Measurements from ENCODE around the gene GOLPH3.

GOLPH3 gene

DNA sequence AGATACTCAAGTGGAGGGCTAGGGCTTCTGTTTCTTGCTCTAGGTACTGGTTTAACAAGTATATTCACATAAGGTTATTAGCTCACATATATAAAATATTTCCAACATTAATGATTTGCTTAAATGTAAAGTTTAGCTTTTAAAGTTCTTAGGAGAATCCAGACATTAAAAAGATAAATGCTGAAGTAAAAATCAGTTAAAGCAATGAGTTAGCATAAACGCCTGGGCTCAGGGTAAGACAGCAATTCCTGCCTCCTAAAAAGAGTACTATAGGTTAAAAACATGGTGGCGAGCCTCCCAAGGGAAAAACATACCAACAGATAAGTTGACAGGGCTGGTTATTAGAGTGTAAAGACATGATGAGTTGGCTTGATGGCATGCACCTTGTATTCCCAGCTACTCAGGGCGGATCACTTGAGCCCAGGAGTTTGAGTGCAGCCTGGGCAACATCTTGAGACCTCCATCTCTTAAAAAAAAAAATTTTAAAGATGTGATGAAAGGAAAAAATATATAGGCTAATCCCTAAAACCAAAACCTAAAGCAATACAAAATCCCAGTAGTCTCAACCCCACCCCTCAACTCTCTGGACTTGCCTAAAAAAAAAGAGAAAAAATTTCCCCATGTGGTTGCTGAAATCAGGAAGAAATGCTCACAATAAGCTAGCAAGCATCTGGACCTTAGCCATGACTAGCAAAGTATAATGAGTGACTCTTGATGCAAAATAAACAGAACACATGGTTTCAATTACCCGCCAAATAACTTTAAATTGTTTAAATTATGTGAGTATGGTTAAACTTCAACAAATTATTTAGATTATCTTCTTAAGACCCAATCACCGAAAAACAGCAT lies 3.6 kb downstream of the GOLPH3 start:
- DNase-seq: no peak

DNA sequence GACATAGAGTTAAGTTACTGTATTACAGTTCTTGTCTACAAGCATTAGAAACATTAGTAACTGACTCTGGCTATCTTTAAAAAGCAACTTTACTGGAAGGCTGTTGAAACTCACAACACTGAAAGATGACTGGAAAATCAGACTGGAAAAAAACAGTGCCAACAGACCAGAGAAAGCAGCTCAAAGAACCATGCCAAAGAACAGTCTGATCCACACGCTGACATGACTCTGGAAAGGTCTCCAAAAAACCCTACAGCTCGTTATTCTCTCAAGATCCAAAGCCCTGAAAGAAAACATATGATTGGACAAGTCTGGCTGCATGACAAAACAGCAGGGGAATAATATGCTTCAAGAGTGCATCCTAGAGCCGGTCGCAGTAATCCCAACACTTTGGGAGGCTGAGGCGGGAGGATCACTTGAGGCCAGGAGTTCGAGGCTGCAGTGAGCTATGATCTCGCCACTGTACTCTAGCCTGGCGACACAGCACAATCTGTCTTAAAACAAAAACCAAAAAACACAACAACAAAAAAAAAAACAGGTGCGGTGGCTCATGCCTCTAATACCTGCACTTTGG lies 5.6 kb downstream of the GOLPH3 start:
- no peak for DNase-seq

DNA sequence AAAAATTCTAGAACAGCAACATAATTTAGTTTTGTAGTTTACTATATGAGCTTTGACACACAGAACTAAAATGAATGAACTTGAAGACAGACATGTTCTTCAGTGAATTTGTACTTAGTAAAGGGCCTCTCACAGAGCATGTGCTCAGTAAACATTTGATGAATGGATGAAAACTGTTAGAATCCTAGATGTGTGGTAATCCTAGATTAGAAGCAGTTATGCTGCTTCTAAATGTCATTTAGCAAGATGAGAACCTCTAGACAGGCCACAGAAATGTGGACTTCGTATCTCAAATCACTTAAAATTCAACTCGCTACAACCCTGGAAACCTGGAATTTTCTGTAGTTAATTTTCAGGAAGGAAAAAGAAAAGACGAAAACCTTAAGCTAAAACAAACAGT lies 8.5 kb downstream of the GOLPH3 start:
- DNase-seq: peak; percentile 17

DNA sequence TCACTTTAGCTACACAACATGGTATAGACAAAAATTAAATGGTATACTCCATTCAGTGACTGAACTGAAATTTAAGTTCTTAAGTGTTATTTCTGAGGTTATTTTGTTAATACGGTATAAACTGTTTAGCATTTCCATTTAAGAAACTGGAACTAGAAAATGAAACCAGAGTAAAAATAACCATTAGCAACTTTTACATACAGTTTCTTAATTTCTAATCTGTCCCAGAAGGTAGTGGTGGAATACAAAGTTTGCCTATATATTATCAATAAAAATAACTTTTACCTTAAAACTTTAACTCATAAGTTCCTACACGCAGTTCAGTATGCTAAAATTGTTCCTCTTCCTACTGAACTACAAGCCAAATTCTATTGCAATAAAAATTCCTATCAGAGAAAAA lies 10.3 kb downstream of the GOLPH3 start:
- no peak for DNase-seq

DNA sequence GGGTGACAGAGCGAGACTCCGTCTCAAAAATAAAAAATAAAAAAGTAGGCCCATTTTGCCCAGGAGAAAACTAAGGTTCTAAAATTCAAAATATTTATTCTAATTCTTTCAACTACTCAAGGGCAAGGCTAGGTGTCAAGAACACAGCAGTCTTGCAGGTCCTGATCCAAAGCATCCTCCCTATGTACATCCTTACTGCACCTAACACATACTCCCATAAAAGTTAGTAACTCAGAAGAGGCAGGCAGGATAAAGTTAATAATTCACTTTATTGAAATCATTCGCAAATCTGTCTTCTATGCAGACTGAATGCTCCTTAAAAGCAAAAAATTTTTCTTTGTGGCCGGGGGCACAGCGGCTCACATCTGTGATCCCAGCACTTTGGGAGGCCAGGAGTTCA lies 11.1 kb downstream of the GOLPH3 start:
- DNase-seq: no peak

DNA sequence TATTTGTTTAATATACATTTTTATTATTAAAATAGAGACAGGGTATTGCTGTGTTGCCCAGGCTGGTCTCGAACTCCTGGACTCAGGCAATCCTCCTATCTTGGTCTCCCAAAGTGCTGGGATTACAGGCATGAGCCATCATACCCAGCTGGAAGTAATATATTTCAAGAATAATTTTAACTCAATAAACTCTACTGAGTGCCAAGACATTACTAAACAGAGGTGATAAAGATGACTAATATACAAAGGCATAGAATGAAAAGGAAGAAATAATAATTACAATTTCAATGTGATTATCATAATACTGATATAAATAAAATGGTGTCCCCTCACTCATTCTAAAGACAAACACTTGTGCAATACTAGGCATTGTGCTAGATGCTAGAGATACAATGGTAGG lies 13.9 kb downstream of the GOLPH3 start:
- no peak for DNase-seq

DNA sequence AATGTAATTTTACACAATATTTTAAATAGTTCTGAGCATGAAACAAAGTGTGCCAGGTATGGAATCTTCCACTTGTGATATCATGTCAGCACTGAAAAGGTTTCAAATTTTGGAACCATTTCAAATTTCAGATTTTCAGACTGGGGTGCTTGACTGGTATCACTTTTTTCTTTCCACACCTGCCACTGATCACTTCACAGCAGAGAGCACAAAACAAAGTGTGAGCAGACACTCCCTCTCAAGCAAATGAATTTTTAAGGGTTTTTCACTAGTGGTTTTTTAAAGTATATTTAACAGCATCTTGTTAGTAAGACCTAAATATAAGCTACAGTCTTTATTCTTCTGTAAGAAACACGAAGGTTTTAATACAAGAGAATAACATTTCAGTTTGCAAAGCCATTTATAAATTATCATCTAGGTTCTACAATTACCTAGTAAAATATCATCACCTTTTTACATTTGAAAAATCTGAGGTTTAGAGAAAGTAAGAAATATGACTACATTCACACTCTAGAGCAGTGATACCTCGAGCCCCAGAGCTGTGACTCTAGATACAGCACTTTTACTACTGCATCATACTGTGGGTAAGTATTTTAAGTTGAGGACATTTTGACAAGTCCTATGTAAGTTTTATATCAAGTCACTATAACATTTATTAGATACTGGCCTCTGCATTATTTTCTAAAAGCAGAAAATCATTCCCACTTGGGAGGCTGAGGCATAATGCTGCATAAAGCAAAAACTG lies 14.6 kb downstream of the GOLPH3 start:
- DNase-seq: no peak

DNA sequence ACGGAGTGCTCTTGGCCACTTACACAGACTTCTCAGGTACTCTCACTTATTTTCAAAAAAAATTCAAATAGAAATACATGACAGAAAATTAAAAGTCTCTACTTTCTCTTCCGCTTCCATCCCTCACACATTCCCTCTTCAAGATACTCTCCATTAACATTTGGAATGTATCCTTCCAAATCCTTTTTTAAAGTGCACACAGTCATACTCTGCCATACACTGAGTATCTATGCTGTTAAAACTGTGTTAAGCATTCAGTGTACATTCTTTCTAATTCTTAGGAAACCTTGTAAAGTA lies 15.5 kb downstream of the GOLPH3 start:
- DNase-seq: no peak

DNA sequence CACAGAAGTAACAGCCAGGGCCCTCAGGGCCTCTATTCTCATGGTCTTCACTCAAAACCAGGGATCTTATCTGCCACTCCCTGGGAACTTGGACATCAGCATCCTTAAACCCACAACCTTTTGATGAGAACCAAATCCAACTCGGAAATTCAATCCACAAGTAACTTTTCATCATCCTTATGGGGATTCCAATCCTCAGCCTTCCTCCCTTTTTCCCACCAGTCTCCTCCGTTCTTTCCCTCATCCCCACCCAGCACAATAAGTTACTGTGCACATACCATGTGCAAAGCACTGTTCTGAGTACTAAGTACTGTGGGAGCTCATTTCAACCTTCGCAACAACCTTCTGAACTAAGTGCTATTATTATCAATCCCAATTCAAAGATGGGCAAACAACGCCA lies 17.0 kb downstream of the GOLPH3 start:
- DNase-seq: no peak

DNA sequence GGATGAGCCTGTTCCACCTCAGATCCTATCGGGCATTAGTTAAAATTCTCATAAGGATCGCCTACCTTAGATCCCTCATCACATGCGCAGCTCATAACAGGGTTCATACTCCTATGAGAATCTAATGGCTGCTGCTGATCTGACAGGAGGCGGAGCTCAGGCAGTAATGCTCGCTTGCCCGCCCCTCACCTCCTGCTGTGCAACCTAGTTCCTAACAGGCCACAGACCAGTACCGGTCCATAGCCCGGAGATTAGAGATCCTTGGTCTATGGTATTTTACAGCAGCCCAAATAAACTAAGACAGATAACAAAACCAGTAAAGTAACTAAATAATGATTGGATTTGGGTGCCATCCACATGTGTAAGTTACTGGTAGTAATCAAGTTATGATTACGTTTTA lies 17.5 kb downstream of the GOLPH3 start:
- no peak for DNase-seq

DNA sequence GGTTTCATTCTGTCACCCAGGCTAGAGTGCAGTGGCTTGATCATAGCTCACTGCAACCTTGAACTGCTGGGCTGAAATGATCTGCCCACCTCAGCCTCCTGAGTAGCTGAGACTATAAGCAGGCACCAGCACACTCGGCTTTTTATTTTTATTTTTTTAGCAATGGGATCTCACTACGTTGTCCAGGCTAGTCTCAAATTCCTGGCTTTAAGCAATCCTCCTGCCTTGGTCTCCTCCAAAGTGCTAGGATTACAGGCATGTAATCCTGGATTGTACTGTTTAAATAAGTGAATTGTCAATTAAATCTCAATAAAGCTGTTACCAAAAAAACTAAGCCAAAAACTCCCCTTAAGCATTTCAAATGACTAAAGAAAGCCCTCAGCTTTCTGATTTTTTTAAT lies 18.9 kb downstream of the GOLPH3 start:
- no peak for DNase-seq

DNA sequence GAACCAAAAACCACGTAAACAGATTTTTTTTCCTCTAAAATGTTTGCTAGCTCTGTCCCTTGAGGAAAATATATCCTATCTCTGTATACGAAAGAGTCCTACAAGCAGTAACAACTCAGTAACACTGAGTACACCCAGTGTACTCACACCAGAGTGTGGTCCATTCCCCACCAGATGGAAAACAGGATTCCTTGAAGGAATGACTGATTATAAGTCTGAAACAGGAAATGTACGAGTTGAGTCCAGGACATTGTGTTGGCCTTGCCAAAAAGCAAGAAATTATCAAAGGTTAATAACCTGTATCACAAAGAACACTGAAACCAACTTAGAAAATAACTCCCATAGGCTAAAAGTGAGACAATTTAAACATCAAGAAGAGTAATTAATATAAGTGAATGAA lies 20.4 kb downstream of the GOLPH3 start:
- no peak for DNase-seq

DNA sequence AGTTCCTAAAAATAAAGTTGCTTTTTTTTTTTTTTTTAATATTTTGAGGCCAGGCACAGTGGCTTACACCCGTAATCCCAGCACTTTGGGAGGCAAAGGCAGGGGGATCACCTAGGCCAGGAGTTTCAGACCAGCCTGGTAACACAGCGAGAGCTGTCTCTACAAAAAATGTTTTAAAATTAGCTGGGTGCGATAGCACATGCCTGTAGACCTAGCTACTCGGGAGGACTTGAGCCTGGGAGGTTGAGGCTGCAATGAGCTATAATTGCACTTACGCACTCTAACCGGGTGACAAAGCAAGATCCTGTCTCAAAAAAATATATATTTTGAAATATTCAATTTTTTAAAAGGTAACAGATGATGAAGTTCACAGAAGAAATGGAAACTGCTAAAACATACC lies 22.9 kb downstream of the GOLPH3 start:
- DNase-seq: no peak

DNA sequence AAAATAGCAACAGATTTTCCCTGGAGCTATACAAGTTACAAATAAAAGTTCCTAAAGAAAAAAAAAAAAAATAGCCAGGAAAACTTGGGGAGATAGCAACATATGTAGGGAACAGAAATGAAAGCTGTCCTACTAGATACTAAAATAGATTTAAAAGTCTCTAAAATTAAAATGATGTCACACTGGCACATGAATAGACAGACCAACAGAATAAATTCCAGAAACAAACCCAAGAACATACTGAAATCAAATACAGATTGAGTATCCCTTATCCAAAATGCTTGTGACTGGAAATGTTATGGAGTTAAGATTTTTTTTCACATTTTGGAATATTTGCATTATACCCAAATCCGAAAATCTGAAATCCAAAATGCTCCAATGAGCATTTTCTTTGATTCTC lies 23.8 kb downstream of the GOLPH3 start:
- no peak for DNase-seq

DNA sequence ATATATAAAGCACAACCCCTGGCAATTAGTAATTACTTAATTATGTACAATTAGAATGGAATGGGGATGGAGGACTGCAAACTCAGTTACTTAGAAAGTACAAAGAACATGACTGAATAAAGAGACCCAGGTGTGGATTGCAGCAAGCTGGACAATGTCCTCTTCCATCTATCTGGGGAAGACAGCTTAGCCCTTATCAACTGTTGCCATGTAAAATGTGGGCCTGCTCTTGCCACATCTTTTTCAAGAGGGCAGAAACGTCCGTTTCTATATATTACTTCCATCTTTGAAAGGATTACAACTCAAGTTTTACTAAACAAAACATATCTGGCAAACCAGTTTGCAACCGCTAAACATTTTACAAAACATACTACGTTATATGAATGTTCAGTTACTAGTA lies 26.2 kb downstream of the GOLPH3 start:
- DNase-seq: peak; percentile 75

DNA sequence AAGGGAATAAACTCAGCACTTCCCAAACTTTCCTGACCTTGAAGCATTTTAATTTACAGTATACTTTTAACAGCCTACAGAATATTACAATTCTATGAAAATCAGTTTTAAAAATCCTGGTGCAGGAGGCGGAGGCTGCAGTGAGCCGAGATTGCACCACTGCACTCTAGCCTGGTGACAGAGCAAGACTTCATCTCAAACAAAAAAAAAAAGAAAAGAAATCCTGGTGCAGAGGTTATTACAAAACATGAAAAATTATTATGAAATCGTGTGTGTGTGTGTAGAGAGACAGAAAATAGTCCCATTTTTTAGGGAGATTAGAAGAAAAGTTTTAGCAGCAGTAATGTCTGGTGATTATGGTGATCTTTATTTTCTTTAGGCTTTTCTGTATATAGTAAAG lies 26.9 kb downstream of the GOLPH3 start:
- peak; percentile 50 for DNase-seq

DNA sequence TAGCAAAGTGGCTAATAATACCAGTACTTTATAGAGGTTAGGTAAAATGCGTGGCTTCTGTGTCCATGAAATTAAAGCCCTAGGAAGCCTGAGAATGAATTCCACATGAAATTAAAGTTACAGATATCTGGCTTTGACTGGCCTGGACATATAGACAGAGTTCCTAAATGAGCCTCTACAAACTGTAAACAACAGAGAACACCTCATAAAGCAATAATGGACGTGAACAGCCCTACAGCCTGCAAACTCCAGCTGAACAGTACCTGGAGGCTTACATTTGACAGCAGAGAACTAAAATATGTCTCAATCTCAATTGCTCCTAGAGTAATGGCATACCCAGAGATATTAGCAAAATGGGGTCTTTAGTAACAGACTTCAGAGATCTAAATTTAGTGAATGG lies 28.7 kb downstream of the GOLPH3 start:
- DNase-seq: no peak

DNA sequence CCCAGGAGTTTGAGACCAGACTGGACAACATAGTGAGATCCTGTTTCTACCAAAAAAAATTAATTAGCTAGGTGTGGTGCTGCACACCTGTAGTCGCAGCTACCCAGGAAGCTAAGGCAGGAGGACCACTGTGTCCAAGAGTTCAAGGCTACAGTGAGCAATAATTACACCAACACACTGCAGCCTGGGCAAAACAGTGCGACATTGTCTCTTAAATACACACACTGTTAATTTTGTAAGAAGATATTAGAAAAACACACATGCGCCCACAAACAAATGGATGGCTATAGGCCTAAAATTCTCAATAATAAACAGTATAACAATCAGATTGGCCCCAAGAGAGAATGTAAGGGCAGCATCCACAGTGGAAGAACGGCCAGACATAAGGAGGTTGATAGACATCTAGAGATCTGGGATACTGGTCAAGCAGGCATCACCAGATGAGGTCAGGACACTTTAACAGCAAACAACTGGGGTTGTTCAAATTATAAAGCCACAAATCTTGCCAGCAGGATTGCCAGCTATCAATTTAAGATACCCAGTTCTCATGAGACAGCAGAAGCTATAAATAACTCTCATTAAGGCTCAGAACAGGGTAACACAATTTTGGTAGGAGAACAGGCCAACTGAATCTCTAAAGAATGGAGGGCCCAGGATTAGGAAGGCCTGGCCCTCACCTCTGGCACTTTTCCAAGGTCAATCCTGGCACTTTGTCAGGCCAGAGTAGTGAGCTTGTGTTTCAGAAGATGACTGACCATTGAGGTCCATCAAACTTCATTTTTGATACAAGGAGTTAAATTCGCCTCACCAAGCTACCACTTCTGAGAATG lies 29.5 kb downstream of the GOLPH3 start:
- DNase-seq: no peak

DNA sequence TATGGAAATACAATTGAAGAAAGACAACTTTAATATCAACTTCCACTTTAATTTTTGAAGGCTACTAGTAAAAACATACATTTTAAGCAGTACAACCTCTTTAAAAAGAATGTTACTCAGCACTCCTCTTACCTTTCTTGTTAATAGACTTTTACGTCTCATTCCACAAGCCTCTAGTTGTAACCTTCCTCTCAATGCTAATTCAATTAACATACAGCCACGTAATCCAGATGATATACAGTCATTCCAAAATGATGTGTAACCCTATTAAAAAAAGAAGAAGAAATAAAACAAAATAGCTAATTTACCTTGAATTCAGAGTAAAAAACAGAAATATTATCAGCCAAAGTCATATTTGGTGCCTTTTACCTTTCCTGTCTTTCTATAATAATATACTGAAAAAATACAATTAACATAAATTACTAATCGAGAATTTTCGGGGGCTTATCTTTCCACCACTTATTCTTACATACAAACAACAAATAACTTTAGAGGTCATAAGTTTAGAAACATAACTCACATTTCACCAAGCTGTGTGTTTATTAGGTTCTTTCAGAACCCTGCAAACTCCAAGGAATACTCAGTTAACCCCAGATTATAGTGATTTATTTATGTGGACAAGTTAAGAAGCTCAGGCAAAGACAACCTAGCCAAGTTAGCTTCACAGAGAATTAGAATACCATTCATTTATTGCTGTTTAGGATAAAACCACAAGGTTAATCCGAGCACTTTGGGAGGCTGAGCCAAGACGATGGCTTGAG lies 30.3 kb downstream of the GOLPH3 start:
- no peak for DNase-seq

DNA sequence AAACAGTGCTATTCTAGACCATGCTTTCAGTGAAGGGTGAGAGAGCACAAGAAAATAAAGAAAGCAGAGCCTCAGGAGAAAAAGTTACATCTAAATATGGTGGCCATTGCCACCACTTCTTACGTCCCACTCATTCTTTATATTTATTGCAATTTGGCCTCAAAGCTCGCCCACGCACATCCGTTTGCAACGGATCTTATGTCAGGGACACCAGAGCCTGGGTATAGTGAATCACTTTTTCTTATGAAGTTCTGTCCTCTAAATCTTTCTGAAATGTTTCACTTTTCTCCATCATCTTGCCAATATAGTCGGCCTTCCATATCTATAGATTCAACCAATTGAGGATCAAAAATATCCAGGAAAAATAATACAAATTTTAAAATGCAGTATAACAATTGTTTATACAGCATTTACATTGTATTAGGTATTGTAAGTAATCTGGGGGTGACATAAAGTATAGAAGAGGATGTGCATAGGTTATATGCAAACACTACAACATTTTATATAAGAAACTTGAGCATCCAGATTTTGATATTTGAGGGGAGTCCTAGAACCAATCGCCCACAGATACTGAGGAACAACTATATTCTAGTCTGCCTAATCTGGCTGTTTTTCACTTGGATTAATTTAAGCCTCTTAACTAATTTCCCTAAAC lies 35.2 kb downstream of the GOLPH3 start:
- no peak for DNase-seq

DNA sequence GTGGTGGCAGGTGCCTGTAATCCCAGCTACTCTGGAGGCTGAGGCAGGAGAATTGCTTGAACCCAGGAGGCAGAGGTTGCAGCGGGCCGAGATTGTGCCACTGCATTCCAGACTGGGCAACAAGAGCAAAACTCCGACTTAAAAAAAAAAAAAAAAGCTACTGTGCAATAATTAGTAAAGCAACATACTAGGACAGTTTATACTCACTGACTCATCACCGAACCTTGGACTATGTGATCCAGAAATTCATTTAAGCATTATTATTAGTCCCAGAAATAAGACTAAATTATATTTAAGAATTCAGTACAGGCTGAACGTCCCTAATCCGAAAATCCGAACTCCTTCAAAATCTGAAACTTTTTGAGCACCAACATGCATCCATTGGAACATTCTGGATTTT lies 37.8 kb downstream of the GOLPH3 start:
- no peak for DNase-seq

DNA sequence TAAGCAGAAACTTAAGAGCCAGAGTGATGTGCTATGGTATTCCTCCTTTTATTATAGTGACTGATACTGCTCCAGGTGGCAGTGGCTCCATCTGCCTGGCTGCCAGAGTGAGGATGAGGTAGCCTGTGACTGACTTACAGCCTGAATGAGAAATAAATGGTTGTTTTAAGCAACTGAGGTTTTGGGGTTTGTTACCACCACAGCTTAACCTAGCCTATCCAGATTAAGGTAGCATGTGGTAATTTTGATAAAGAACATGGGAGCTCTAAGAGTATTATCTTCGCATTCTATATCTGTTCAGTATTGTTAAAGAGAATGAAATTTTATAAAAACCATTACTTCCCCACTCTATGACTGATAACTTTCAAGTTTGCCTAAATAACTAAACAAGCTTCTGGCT lies 39.0 kb downstream of the GOLPH3 start:
- peak; percentile 80 for DNase-seq
